Fibroblast of the aortic adventitia (primary cell): ENCODE results near the gene SERTAD1. TPM values are rescaled to one million over a fixed set of nuclear protein-coding genes. Genes with fewer than 3 reads are reported as not detected.

ENCODE experiments used
- DNase-seq: peaks from one replicate; pipeline ENCODE4 v3.0.0-alpha.2; 2010; ENCODE audit warnings: low read depth
- H3K4me3 ChIP-seq: 2 replicates; pipeline ENCODE4 v1.5.1; 2011; ENCODE audit warnings: low read depth, mild to moderate bottlenecking, control low read depth, low read length, moderate library complexity
- total RNA-seq: library from RNA; depleted of rRNA; stranded (reverse); fragments of >200 nt; gene quantifications from 2 replicates; pipeline ENCODE4 v1.2.3, GENCODE V29; 2012; ENCODE audit warnings: low replicate concordance
- TF ChIP-seq, protein P1 (sequence below): IDR thresholded peaks from 2 replicates; pipeline ENCODE4 v1.5.1; 2011; ENCODE audit warnings: mild to moderate bottlenecking, low read length, control low read depth, inconsistent platforms; ENCODE audit not compliant: insufficient read depth

The SERTAD1 gene
- total RNA-seq, 1 donor, result 13.8 TPM

- DNase-seq, result no peak
- H3K4me3 ChIP-seq, result no peak overlapping the region
- TF ChIP-seq, protein P1, sequence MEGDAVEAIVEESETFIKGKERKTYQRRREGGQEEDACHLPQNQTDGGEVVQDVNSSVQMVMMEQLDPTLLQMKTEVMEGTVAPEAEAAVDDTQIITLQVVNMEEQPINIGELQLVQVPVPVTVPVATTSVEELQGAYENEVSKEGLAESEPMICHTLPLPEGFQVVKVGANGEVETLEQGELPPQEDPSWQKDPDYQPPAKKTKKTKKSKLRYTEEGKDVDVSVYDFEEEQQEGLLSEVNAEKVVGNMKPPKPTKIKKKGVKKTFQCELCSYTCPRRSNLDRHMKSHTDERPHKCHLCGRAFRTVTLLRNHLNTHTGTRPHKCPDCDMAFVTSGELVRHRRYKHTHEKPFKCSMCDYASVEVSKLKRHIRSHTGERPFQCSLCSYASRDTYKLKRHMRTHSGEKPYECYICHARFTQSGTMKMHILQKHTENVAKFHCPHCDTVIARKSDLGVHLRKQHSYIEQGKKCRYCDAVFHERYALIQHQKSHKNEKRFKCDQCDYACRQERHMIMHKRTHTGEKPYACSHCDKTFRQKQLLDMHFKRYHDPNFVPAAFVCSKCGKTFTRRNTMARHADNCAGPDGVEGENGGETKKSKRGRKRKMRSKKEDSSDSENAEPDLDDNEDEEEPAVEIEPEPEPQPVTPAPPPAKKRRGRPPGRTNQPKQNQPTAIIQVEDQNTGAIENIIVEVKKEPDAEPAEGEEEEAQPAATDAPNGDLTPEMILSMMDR, result no peak
Observed at GRCh38 chr19:40416918-40417642, 8.7 kb downstream of the SERTAD1 start.

GRCh38 chr19:40415768-40416167 lies 10.0 kb downstream of the SERTAD1 start:
- TF ChIP-seq, protein P1, result no peak
- H3K4me3 ChIP-seq, result no peak overlapping the region
- DNase-seq, result no peak

DNA sequence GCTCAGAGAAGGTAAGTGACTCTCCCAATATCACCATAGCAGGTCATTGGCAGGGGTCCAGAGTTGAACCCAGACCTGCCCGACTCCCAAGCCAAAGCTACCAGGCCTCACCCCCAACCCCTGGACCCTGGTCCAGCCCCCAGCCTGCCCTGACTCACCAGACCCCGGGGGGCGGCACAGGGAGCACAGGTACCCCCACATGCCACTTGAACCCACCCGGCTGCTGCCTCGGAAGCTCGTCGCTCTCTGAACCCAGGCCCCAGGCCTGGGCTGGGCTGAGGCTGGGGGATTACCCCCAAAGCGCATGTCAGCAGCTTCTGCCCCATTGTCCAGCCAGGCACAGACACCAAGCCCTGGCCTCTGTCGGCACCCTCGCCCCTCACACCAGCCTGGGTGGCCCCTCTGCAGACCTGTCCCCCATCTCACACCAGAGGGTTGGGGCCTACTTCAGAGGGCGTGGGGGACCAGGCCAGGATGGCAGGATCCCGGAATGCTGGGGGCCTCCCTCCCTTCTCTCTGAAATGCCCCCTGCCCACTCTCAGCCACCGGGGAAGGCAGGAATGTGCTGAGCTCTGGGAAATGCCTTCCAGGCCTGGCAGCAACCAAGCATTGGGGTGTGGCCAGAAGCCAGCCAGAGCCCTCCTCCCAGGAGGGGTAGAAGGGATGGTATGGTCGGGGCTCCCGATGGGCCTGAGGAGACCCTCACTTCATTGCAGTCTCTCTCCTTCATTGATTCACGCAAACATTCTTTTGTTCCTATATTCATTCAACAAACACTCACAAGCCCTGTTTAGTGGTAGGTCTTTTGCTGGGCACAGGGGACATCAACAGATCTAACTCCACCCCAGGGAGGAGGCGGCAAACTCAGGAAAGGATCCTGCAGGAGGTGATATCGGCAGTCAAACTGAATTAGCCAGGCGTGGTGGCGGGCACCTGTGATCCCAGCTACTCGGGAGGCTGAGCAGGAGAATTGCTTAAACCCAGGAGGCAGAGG lies 11.0 kb downstream of the SERTAD1 start:
- TF ChIP-seq, protein P1, result no peak
- DNase-seq, result no peak
- no peak overlapping the region for H3K4me3 ChIP-seq

DNA sequence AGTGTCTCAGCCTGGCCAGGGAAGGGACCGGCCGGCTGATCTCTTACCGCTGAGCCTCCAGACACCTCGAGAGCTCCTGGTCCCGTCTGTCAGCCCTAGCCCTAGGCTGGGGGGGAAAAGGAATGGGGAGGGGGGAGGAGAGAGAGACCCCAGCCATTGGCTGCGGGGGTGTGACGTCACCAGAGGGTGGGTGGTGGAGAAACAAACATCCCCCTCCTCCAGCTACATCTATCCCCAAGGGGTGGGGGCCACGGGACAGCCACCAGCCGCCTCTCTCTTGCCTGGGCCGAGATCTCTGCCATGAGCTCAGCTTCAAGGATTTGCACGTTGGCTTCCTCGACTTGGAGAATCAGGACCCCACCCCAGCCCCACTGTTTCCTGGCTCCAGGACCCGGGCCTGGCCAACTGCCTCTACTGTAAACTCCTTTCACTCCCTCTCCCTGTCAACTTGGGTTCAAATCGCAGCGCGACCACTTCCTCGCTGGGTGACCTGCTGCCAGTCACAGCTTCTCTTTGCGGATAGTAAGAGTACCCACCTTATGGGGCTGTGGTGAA lies 12.4 kb downstream of the SERTAD1 start, which contains the start of gene PRX:
Gene PRX, minus strand, starts transcription at position 88 of the 555 bp plus-strand sequence. CDS start 5,446 bp downstream, outside the sequence.
- no peak for DNase-seq
- TF ChIP-seq, protein P1, result no peak
- H3K4me3 ChIP-seq, result no peak within 1 kb of the TSS

- DNase-seq, result no peak
Observed at GRCh38 chr19:40412866-40413265, 12.9 kb downstream of the SERTAD1 start.

DNA sequence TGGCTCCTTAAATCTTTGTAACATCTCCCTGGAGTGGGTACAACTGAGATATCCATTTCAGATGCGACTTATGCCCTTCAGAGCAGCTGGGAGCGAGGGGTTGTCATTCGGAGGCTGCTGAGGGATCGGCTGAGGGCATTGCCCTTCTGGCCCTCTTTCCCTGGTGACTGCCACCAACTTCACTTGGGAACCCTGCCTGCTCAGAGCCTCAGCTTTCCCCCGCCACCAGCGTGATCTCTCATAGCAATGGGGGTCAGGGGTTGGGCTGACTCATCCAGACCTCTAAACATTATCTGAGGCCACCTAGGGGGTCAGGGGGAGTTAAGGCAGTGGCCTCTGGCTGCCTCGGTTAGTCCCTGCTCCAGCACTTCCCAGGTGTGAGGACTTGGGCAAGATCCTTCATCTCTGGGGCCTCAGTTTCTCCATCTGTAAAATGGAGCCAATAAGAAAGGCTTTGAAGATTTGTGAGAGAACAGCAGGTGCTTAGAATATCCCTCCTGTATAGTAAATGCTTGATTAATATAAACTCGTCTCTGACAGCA lies 13.8 kb downstream of the SERTAD1 start:
- no peak overlapping the region for H3K4me3 ChIP-seq
- DNase-seq, result no peak
- TF ChIP-seq, protein P1, result no peak

More at GRCh38 chr19:40412866-40413265, 12.9 kb downstream of the SERTAD1 start:
- TF ChIP-seq, protein P1, result no peak
- H3K4me3 ChIP-seq, result no peak overlapping the region
